ENCODE data around the gene MGARP. TPM values are rescaled to one million over a fixed set of nuclear protein-coding genes. Genes with fewer than 3 reads are reported as not detected.

The MGARP gene
- total and polyA plus RNA-seq, 9 of the 15 experiments (the other 6 are each of a cell fraction or from before 2014, with no cell fraction given), result 0.11 to 0.45 (median 0.23) TPM; not detected in 4

GRCh38 chr4:139295206-139295941 lies 15.3 kb upstream of the MGARP start (continued):
- TF ChIP-seq ZBTB9 (CRISPR knock-in tag; IDR thresholded peaks at IDR 0.05) (0 out of 2 replicates have a peak, but pooled peaks have one; percentile 51), SMARCE1 (IDR thresholded peaks at IDR 0.05) (no peak), PML (IDR thresholded peaks at IDR 0.05; ENCODE audit: low read length) (peak; percentile 52; the same call in 1 of the 2 replicates), DMBX1 (CRISPR knock-in tag; IDR thresholded peaks at IDR 0.05; ENCODE audit: borderline replicate concordance) (0 out of 2 replicates have a peak, but pooled peaks have one; percentile 43), KLF10 (CRISPR knock-in tag; IDR thresholded peaks at IDR 0.05) (no peak), CHAMP1 (IDR thresholded peaks at IDR 0.05) (peak; percentile 76; the same call in 1 of the 2 replicates), MAZ (CRISPR knock-in tag; conservative IDR thresholded peaks at IDR 0.05 in 1 of 2, IDR thresholded peaks at IDR 0.05 in 1 of 2) (peak; percentile 85 to 92), CEBPB (tag; IDR thresholded peaks at IDR 0.05) (no peak), ARID1B (IDR thresholded peaks at IDR 0.05) (0 out of 2 replicates have a peak, but pooled peaks have one; percentile 36), HMG20B (CRISPR knock-in tag; IDR thresholded peaks at IDR 0.05) (no peak), ARID2 (IDR thresholded peaks at IDR 0.05) (peak; percentile 13; the same call in 1 of the 2 replicates), PTTG1 (tag; IDR thresholded peaks at IDR 0.05; ENCODE audit: low read depth) (no peak), E4F1 (CRISPR knock-in tag; IDR thresholded peaks at IDR 0.05; ENCODE audit: borderline replicate concordance) (no peak)

All from K562 (cell line).